Upper lobe of left lung (tissue), 6 donors: ENCODE data around the gene BICDL2. TPM values are rescaled to one million over a fixed set of nuclear protein-coding genes. Genes with fewer than 3 reads are reported as not detected.

Source experiments
- ATAC-seq, 2 donors: fragments of 200-7000 bp; cut with Tn5 transposase; one replicate each; pipeline ENCODE4 v1.9.1; 2022; ENCODE audit warnings: mild to moderate bottlenecking in 2 of 2, moderate library complexity in 2 of 2; ENCODE audit not compliant: low FRiP score in 2 of 2
- DNase-seq, 2 donors: peaks; one replicate each; pipeline ENCODE4 v3.0.0-alpha.2; 2019 to 2020
- H3K27ac ChIP-seq, 4 donors: fragments of 200-600 bp; sonication (generic); one replicate each; pipeline ENCODE4 v1.5.1; 2016 to 2019
- H3K27me3 ChIP-seq, 4 donors: fragments of 200-600 bp; sonication (generic); one replicate each; pipeline ENCODE4 v1.5.1; 2017 to 2019
- H3K36me3 ChIP-seq, 4 donors: fragments of 200-600 bp; sonication (generic); one replicate each; pipeline ENCODE4 v1.5.1; 2016 to 2019
- H3K4me1 ChIP-seq, 4 donors: fragments of 200-600 bp; sonication (generic); one replicate each; pipeline ENCODE4 v1.5.1; 2018 to 2019
- H3K4me3 ChIP-seq, 4 donors: fragments of 200-600 bp; sonication (generic); one replicate each; pipeline ENCODE4 v1.5.1; 2017 to 2019; ENCODE audit warnings: mild to moderate bottlenecking in 2 of 4, moderate library complexity in 1 of 4
- H3K9me3 ChIP-seq, 4 donors: fragments of 200-600 bp; sonication (generic); one replicate each; pipeline ENCODE4 v1.5.1; 2018 to 2019
- CTCF ChIP-seq, 6 experiments: fragments of 450-650 bp in 4 of 6; fragments of 200-600 bp in 2 of 6; sonication (generic) in 2 of 6; IDR thresholded peaks; one replicate each; pipeline ENCODE4 v1.5.1; 2016 to 2019; ENCODE audit warnings: antibody characterized with exemption in 6 of 6
- EP300 ChIP-seq, 4 donors: sonication (generic); formaldehyde crosslinking; IDR thresholded peaks; one replicate each; pipeline ENCODE4 v1.5.1; 2017; ENCODE audit warnings: antibody characterized with exemption in 4 of 4, control low read depth in 2 of 4
- POLR2A ChIP-seq, 4 donors: fragments of 450-650 bp; IDR thresholded peaks; one replicate each; pipeline ENCODE4 v1.5.1; 2016 to 2017; ENCODE audit warnings: antibody characterized with exemption in 4 of 4, mild to moderate bottlenecking in 2 of 4
- POLR2AphosphoS5 ChIP-seq, 2 donors: sonication (generic); formaldehyde crosslinking; IDR thresholded peaks; one replicate each; pipeline ENCODE4 v1.5.1; 2017; ENCODE audit warnings: antibody characterized with exemption in 2 of 2
- WGBS, 2 donors: methylation state at CpG; one replicate each; pipeline ENCODE4 v1.1.5; 2017 to 2018; 5-methylcytosine and 5-hydroxymethylcytosine counted together
- total RNA-seq, 6 donors: library from RNA; depleted of rRNA in 4 of 6; stranded (reverse); fragments of >200 nt in 4 of 6; gene quantifications; one replicate each; pipeline versions ENCODE4 v1.1.0 to v1.2.1, GENCODE V29; 2016 to 2021
- donor health status: DM: no; HTN: no; CAD: no; lungs with moderate emphysema.
- donor health status: DM: no; HTN: yes; CAD: no; lungs with severe emphysema.

BICDL2 gene
- total RNA-seq, 6 donors from 2014 or later = 18.5 to 98.5 (median 35.0) TPM

- Histone ChIP-seq H3K27me3 (peaks cover 0 to 17% (median 14%) of the 10 kb centered on the region in 4 donors), H3K9me3 (no peaks in the 10 kb centered on the region)
- WGBS, 2 donors = 78 to 83% methylated on average over 23 to 33 of the region's 33 CpGs
These were observed 6.2 kb downstream of the BICDL2 start for GRCh38 chr16:3030222-3031212.

GRCh38 chr16:3029491-3030221, 7.1 kb downstream of the BICDL2 start:
- Histone ChIP-seq H3K27me3 (peaks cover 0 to 15% (median 9%) of the 10 kb centered on the region in 4 donors), H3K27ac (no peak overlapping the region), H3K36me3 (peaks cover 3 to 22% (median 18%) of the 10 kb centered on the region in 4 donors), H3K4me1 (peaks cover 16 to 36% (median 26%) of the 10 kb centered on the region in 4 donors), H3K9me3 (no peaks in the 10 kb centered on the region), H3K4me3 (peak overlapping the region in 2 of 4 donors; percentile 6 to 22)
- no peak for TF ChIP-seq POLR2AphosphoS5 (IDR thresholded peaks at IDR 0.05)
- no peak for TF ChIP-seq POLR2A (IDR thresholded peaks at IDR 0.05)
- TF ChIP-seq CTCF (IDR thresholded peaks at IDR 0.05) = no peak
- TF ChIP-seq EP300 (IDR thresholded peaks at IDR 0.05) = no peak
- peak in 1 of 2 donors; percentile 88 for DNase-seq
- ATAC-seq = peak in 1 of 2 donors; percentile 48
- 23 to 28% methylated on average over 17 to 46 of the region's 59 CpGs for WGBS, 2 donors

More at GRCh38 chr16:3030222-3031212, 6.2 kb downstream of the BICDL2 start:
- ATAC-seq (no peak), DNase-seq (peak in 1 of 2 donors; percentile 81)
- Histone ChIP-seq H3K4me1 (peaks cover 10 to 32% (median 24%) of the 10 kb centered on the region in 4 donors), H3K36me3 (peaks cover 3 to 22% (median 18%) of the 10 kb centered on the region in 4 donors), H3K4me3 (no peak overlapping the region), H3K27ac (no peak overlapping the region)
- TF ChIP-seq CTCF (IDR thresholded peaks at IDR 0.05) = no peak
- TF ChIP-seq EP300 (IDR thresholded peaks at IDR 0.05) = no peak
- TF ChIP-seq POLR2AphosphoS5 (IDR thresholded peaks at IDR 0.05) = no peak
- TF ChIP-seq POLR2A (IDR thresholded peaks at IDR 0.05) = no peak

GRCh38 chr16:3028716-3029319, 7.9 kb downstream of the BICDL2 start:
- ATAC-seq (no peak), DNase-seq (no peak)
- H3K9me3 ChIP-seq = no peaks in the 10 kb centered on the region
- no peak overlapping the region for H3K4me3 ChIP-seq
- H3K27ac ChIP-seq = no peak overlapping the region
- peaks cover 16 to 41% (median 31%) of the 10 kb centered on the region in 4 donors for H3K4me1 ChIP-seq
- H3K36me3 ChIP-seq = peaks cover 3 to 22% (median 18%) of the 10 kb centered on the region in 4 donors
- 51 to 52% methylated on average over 5 to 15 of the region's 15 CpGs for WGBS, 2 donors
- peaks cover 0 to 15% (median 9%) of the 10 kb centered on the region in 4 donors for H3K27me3 ChIP-seq
- TF ChIP-seq EP300 (IDR thresholded peaks at IDR 0.05) = no peak
- no peak for TF ChIP-seq POLR2A (IDR thresholded peaks at IDR 0.05)
- no peak for TF ChIP-seq POLR2AphosphoS5 (IDR thresholded peaks at IDR 0.05)
- no peak for TF ChIP-seq CTCF (IDR thresholded peaks at IDR 0.05)

GRCh38 chr16:3027983-3028715, 8.6 kb downstream of the BICDL2 start:
- WGBS, 2 donors = 29 to 38% methylated on average over 15 to 32 of the region's 58 CpGs
- Histone ChIP-seq H3K27me3 (peaks cover 0 to 15% (median 9%) of the 10 kb centered on the region in 4 donors), H3K9me3 (no peaks in the 10 kb centered on the region), H3K4me1 (peaks cover 21 to 47% (median 37%) of the 10 kb centered on the region in 4 donors), H3K27ac (peak overlapping the region in 1 of 4 donors; percentile 20), H3K4me3 (no peak overlapping the region), H3K36me3 (peaks cover 3 to 22% (median 18%) of the 10 kb centered on the region in 4 donors)
- ATAC-seq (peak; percentile 46 to 79), DNase-seq (peak; percentile 90 to 97)
- peak; percentile 67 to 90 (median 78) for TF ChIP-seq CTCF (IDR thresholded peaks at IDR 0.05)
- TF ChIP-seq POLR2AphosphoS5 (IDR thresholded peaks at IDR 0.05) = no peak
- TF ChIP-seq EP300 (IDR thresholded peaks at IDR 0.05) = no peak
- peak in 1 of 4 donors; percentile 40 for TF ChIP-seq POLR2A (IDR thresholded peaks at IDR 0.05)
